H9 (cell line): ENCODE results near the gene CSMD2. TPM values are rescaled to one million over a fixed set of nuclear protein-coding genes. Genes with fewer than 3 reads are reported as not detected.

ENCODE experiments used
- DNase-seq: peaks from one replicate; pipeline ENCODE4 v3.0.0-alpha.2; 2017
- H2AFZ ChIP-seq: one replicate; pipeline ENCODE4 v1.6.1; 2013; ENCODE audit warnings: mild to moderate bottlenecking, low read length, control low read depth, moderate library complexity
- H2AK5ac ChIP-seq: 2 replicates; pipeline ENCODE4 v1.6.1; 2013; ENCODE audit warnings: low read length, control low read depth, mixed read lengths; ENCODE audit not compliant: insufficient read length
- H2BK120ac ChIP-seq: one replicate; pipeline ENCODE4 v1.6.1; 2013; ENCODE audit warnings: low read depth, mild to moderate bottlenecking, low read length, control low read depth, inconsistent platforms; ENCODE audit not compliant: poor library complexity, severe bottlenecking
- H2BK12ac ChIP-seq: 2 replicates; pipeline ENCODE4 v1.6.1; 2013; ENCODE audit warnings: low read length, control low read depth, mixed read lengths, low read depth; ENCODE audit not compliant: insufficient read length
- H2BK15ac ChIP-seq: 2 replicates; pipeline ENCODE4 v1.6.1; 2013; ENCODE audit warnings: low read depth, low read length, control low read depth
- H2BK20ac ChIP-seq: one replicate; pipeline ENCODE4 v1.6.1; 2013; ENCODE audit warnings: low read depth, mild to moderate bottlenecking, low read length, control low read depth, inconsistent platforms; ENCODE audit not compliant: poor library complexity, severe bottlenecking
- H2BK5ac ChIP-seq: 2 replicates; pipeline ENCODE4 v1.6.1; 2013; ENCODE audit warnings: low read length, control low read depth, mixed read lengths; ENCODE audit not compliant: insufficient read length
- H3K14ac ChIP-seq: 2 replicates; pipeline ENCODE4 v1.6.1; 2013; ENCODE audit warnings: low read length, control low read depth; ENCODE audit not compliant: insufficient read depth
- H3K18ac ChIP-seq: 2 replicates; pipeline ENCODE4 v1.6.1; 2013; ENCODE audit warnings: low read depth, mild to moderate bottlenecking, mixed read lengths, low read length, control low read depth; ENCODE audit not compliant: insufficient read length
- H3K23ac ChIP-seq: 2 replicates; pipeline ENCODE4 v1.6.1; 2013; ENCODE audit warnings: low read length, control low read depth, mixed read lengths, low read depth; ENCODE audit not compliant: insufficient read length
- H3K23me2 ChIP-seq: 2 replicates; pipeline ENCODE4 v1.6.1; 2013; ENCODE audit warnings: low read depth, mild to moderate bottlenecking, mixed read lengths, low read length, control low read depth; ENCODE audit not compliant: insufficient read length, poor library complexity, severe bottlenecking
- H3K27ac ChIP-seq: 2 replicates; pipeline ENCODE4 v1.5.1; 2013; ENCODE audit warnings: low read length, control low read depth, mixed read lengths, low read depth; ENCODE audit not compliant: insufficient read length
- H3K27me3 ChIP-seq: 2 replicates; pipeline ENCODE4 v1.6.1; 2013; ENCODE audit warnings: low read length, control low read depth, inconsistent platforms; ENCODE audit not compliant: insufficient read depth
- H3K4ac ChIP-seq: 2 replicates; pipeline ENCODE4 v1.6.1; 2013; ENCODE audit warnings: low read depth, mild to moderate bottlenecking, control low read depth, inconsistent platforms, low read length, moderate library complexity
- H3K4me1 ChIP-seq: 2 replicates; pipeline ENCODE4 v1.6.1; 2013; ENCODE audit warnings: low read length, control low read depth, inconsistent platforms; ENCODE audit not compliant: insufficient read depth
- H3K4me2 ChIP-seq: 2 replicates; pipeline ENCODE4 v1.6.1; 2013; ENCODE audit warnings: low read length, control low read depth, mixed read lengths; ENCODE audit not compliant: insufficient read length, insufficient read depth
- H3K56ac ChIP-seq: 2 replicates; pipeline ENCODE4 v1.6.1; 2013; ENCODE audit warnings: low read depth, mild to moderate bottlenecking, mixed read lengths, low read length, control low read depth; ENCODE audit not compliant: insufficient read length
- H3K79me1 ChIP-seq: 2 replicates; pipeline ENCODE4 v1.6.1; 2013; ENCODE audit warnings: low read depth, mild to moderate bottlenecking, moderate library complexity, low read length, control low read depth, inconsistent platforms; ENCODE audit not compliant: insufficient read depth, poor library complexity, severe bottlenecking
- H3K79me2 ChIP-seq: 2 replicates; pipeline ENCODE4 v1.6.1; 2013; ENCODE audit warnings: low read length, control low read depth, inconsistent platforms; ENCODE audit not compliant: insufficient read depth
- H3K9ac ChIP-seq: 2 replicates; pipeline ENCODE4 v1.6.1; 2013; ENCODE audit warnings: low read length, control low read depth, mixed read lengths; ENCODE audit not compliant: insufficient read length; ENCODE audit errors: extremely low read depth
- H3K9me3 ChIP-seq: one replicate; pipeline ENCODE4 v1.6.1; 2013; ENCODE audit warnings: low read depth, low read length, inconsistent platforms; ENCODE audit not compliant: control insufficient read depth
- H3T11ph ChIP-seq: one replicate; pipeline ENCODE4 v1.6.1; 2013; ENCODE audit warnings: mild to moderate bottlenecking, low read length, control low read depth, inconsistent platforms
- H4K20me1 ChIP-seq: one replicate; pipeline ENCODE4 v1.6.1; 2013; ENCODE audit not compliant: control insufficient read depth, insufficient read length, insufficient read depth
- H4K5ac ChIP-seq: 2 replicates; pipeline ENCODE4 v1.6.1; 2013; ENCODE audit warnings: low read depth, mild to moderate bottlenecking, mixed read lengths, low read length, control low read depth; ENCODE audit not compliant: insufficient read length
- H4K8ac ChIP-seq: replicated peaks from 2 replicates; pipeline ENCODE4 v1.6.1; 2013; ENCODE audit warnings: low read length, control low read depth, mixed read lengths, low read depth; ENCODE audit not compliant: insufficient read length
- H4K91ac ChIP-seq: 2 replicates; pipeline ENCODE4 v1.6.1; 2013; ENCODE audit warnings: low read depth, mild to moderate bottlenecking, moderate library complexity, mixed read lengths, low read length, control low read depth; ENCODE audit not compliant: insufficient read length
- H3K27ac Mint-ChIP-seq, 3 experiments: 2 replicates in 2 of 3; 3 replicates in 1 of 3; pipeline ENCODE4 v1.8.0; 2020 to 2021; ENCODE audit warnings: mixed read lengths in 3 of 3, mild to moderate bottlenecking in 1 of 3, moderate library complexity in 1 of 3
- H3K27me3 Mint-ChIP-seq: 2 replicates; pipeline ENCODE4 v1.8.0; 2021; ENCODE audit warnings: low read depth, mild to moderate bottlenecking, moderate library complexity, mixed read lengths
- H3K36me3 Mint-ChIP-seq, 3 experiments: 2 replicates in 2 of 3; 3 replicates in 1 of 3; pipeline ENCODE4 v1.8.0; 2020 to 2021; ENCODE audit warnings: low read depth in 3 of 3, mixed read lengths in 3 of 3; ENCODE audit not compliant: insufficient read depth in 1 of 3
- H3K4me1 Mint-ChIP-seq, 2 experiments: 2 replicates each; pipeline ENCODE4 v1.8.0; 2020; ENCODE audit warnings: mixed read lengths in 2 of 2
- H3K4me3 Mint-ChIP-seq, 2 experiments: 2 replicates in 1 of 2; 3 replicates in 1 of 2; pipeline ENCODE4 v1.8.0; 2020 to 2021; ENCODE audit warnings: mild to moderate bottlenecking in 2 of 2, mixed read lengths in 2 of 2, moderate library complexity in 1 of 2
- H3K9me3 Mint-ChIP-seq, 2 experiments: 2 replicates in 1 of 2; 3 replicates in 1 of 2; pipeline ENCODE4 v1.8.0; 2020; ENCODE audit warnings: mild to moderate bottlenecking in 2 of 2, mixed read lengths in 2 of 2, moderate library complexity in 1 of 2
- WGBS: extraction: QIAGEN DNeasy Blood & Tissue Kit; methylation state at CpG from one replicate; pipeline ENCODE4 v1.1.7; 2013; ENCODE audit warnings: missing lambda C conversion rate, low lambda C conversion rate, mixed read lengths; ENCODE audit not compliant: insufficient read length; ENCODE audit errors: extremely low coverage; 5-methylcytosine and 5-hydroxymethylcytosine counted together
- total RNA-seq: library from RNA; stranded (reverse); gene quantifications from 2 replicates; pipeline ENCODE4 v1.2.1, GENCODE V29; 2021
- TF ChIP-seq, protein P1 (sequence below): fragments of 200-600 bp; sonication (generic); conservative IDR thresholded peaks from 3 replicates; pipeline ENCODE4 v1.8.0; 2021; ENCODE audit warnings: antibody characterized with exemption, mild to moderate bottlenecking

Gene CSMD2
- total RNA-seq, 1 experiment from 2014 or later = 6.4 TPM

DNA sequence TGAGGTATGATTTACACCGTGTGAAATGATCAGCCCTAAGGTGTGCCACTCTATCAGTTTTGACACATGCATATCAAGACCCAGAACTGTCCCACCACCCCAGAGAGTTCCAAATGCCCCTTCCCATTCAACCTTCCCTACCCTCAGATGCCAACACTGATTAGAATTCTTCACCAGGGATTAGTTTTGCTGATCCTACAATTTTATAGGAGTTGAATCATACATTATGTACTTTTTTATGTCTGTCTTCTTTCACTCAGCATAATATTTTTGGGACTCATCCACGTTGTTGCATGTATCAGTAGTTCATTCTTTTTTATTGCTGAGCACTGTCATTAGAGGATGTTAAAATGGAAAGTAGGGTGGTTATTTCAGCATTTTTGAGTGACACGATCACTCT, 514.3 kb downstream of the CSMD2 start:
- no peak overlapping the region for H2BK120ac ChIP-seq
- H3T11ph ChIP-seq = no peak overlapping the region
- H3K36me3 Mint-ChIP-seq = peaks cover 2 to 22% (median 13%) of the 10 kb centered on the region in 3 experiments; a peak in 6 of 7 replicates
- no CpG with 5 or more reads among the region's 3 CpGs for WGBS
- H3K4me1 ChIP-seq = no peaks in the 10 kb centered on the region
- H3K79me1 ChIP-seq = no peaks in the 10 kb centered on the region
- H3K4me1 Mint-ChIP-seq = peaks cover 0 to 2% of the 10 kb centered on the region in 2 experiments; a peak in 2 of 4 replicates
- no peak overlapping the region for H3K18ac ChIP-seq
- no peaks in the 10 kb centered on the region for H3K79me2 ChIP-seq
- H3K9ac ChIP-seq = no peak overlapping the region
- H3K4me3 Mint-ChIP-seq = no peak overlapping the region
- H4K20me1 ChIP-seq = no peaks in the 10 kb centered on the region
- H2BK12ac ChIP-seq = no peak overlapping the region
- H2BK15ac ChIP-seq = no peak overlapping the region
- H3K23ac ChIP-seq = no peak overlapping the region
- no peak overlapping the region for H2AFZ ChIP-seq
- H3K14ac ChIP-seq = no peak overlapping the region
- H3K56ac ChIP-seq = no peak overlapping the region
- H2BK5ac ChIP-seq = no peak overlapping the region
- no peaks in the 10 kb centered on the region; the same call in 1 of the 2 replicates for H3K27me3 Mint-ChIP-seq
- no peak overlapping the region for H2AK5ac ChIP-seq
- H3K23me2 ChIP-seq = no peaks in the 10 kb centered on the region
- H4K8ac ChIP-seq = no peak overlapping the region
- H3K27me3 ChIP-seq = no peaks in the 10 kb centered on the region
- no peak for DNase-seq
- H2BK20ac ChIP-seq = no peak overlapping the region
- H3K27ac Mint-ChIP-seq = no peak overlapping the region
- H4K5ac ChIP-seq = no peak overlapping the region
- H3K4ac ChIP-seq = no peak overlapping the region
- no peak overlapping the region for H3K27ac ChIP-seq
- H4K91ac ChIP-seq = no peak overlapping the region
- H3K9me3 ChIP-seq = no peaks in the 10 kb centered on the region
- TF ChIP-seq, protein P1, sequence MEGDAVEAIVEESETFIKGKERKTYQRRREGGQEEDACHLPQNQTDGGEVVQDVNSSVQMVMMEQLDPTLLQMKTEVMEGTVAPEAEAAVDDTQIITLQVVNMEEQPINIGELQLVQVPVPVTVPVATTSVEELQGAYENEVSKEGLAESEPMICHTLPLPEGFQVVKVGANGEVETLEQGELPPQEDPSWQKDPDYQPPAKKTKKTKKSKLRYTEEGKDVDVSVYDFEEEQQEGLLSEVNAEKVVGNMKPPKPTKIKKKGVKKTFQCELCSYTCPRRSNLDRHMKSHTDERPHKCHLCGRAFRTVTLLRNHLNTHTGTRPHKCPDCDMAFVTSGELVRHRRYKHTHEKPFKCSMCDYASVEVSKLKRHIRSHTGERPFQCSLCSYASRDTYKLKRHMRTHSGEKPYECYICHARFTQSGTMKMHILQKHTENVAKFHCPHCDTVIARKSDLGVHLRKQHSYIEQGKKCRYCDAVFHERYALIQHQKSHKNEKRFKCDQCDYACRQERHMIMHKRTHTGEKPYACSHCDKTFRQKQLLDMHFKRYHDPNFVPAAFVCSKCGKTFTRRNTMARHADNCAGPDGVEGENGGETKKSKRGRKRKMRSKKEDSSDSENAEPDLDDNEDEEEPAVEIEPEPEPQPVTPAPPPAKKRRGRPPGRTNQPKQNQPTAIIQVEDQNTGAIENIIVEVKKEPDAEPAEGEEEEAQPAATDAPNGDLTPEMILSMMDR = no peak
- H3K4me2 ChIP-seq = no peak overlapping the region
- H3K9me3 Mint-ChIP-seq = no peaks in the 10 kb centered on the region; a peak in 1 of 5 replicates
